Measurements from ENCODE around the gene SSBP4.

SSBP4 gene

DNA sequence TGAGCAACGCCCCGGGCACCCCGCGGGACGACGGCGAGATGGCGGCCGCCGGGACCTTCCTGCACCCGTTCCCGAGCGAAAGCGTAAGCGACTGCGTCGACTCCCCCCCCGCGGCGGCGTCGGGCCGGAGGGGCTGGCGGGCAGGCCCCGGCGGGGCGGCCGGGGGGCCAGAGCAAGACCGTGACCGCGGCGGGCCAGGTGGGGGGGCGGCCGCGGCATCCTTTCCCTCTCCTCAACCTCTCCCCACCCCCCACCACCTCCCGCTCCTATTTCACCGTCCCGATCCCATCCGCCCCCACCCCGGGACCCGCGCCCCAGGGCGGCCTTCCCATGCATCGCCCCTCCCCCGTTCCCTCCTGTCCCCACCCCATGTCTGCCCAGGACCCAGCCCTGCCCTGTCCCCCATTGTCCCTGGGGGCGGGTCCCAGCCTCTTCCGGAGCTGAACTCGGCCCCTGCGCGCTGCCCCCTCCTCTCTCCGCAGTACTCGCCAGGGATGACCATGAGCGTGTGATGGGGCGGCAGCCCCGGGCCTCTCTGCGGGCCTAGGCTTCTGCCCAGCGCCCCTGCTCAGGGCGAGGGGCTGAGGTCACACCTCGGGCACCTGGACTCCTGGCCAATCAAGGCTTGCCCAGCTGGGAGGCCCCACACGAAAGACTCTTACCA, 14.7 kb downstream of the SSBP4 start (continued):
- TF ChIP-seq BCL11B (tag by site-specific recombination; IDR thresholded peaks at IDR 0.05; ENCODE audit: low read depth) (peak; percentile 70; the same call in 1 of the 2 replicates), ZNF785 (tag by site-specific recombination; IDR thresholded peaks at IDR 0.05) (no peak), TRIM28 (IDR thresholded peaks at IDR 0.05; ENCODE audit: borderline replicate concordance, low read length) (no peak), GLIS2 (tag by site-specific recombination; IDR thresholded peaks at IDR 0.05) (peak; percentile 53; the same call in 1 of the 2 replicates), ZNF311 (tag by site-specific recombination; IDR thresholded peaks at IDR 0.05; ENCODE audit: borderline replicate concordance) (no peak), ZNF138 (tag by site-specific recombination; IDR thresholded peaks at IDR 0.05; ENCODE audit: borderline replicate concordance) (no peak), ZNF76 (tag by site-specific recombination; IDR thresholded peaks at IDR 0.05; ENCODE audit: borderline replicate concordance, low read depth) (peak; percentile 50; the same call in 1 of the 2 replicates), ZNF596 (tag by site-specific recombination; IDR thresholded peaks at IDR 0.05) (no peak), YY1 (tag by site-specific recombination; IDR thresholded peaks at IDR 0.05) (0 out of 2 replicates have a peak, but pooled peaks have one; percentile 13), FEZF1 (tag by site-specific recombination; IDR thresholded peaks at IDR 0.05) (no peak), GLIS1 (tag by site-specific recombination; IDR thresholded peaks at IDR 0.05) (no peak; the same call in 1 of the 2 replicates), ZNF670 (tag by site-specific recombination; IDR thresholded peaks at IDR 0.05; ENCODE audit: low read depth) (no peak), ZNF610 (tag by site-specific recombination; IDR thresholded peaks at IDR 0.05; ENCODE audit: borderline replicate concordance) (0 out of 2 replicates have a peak, but pooled peaks have one; percentile 36), ZNF677 (tag by site-specific recombination; IDR thresholded peaks at IDR 0.05) (no peak), SP7 (tag by site-specific recombination; IDR thresholded peaks at IDR 0.05) (peak; percentile 52), HOXA7 (CRISPR knock-in tag; IDR thresholded peaks at IDR 0.05; ENCODE audit: borderline replicate concordance) (no peak), ZNF423 (tag by site-specific recombination; IDR thresholded peaks at IDR 0.05) (peak; percentile 61), WT1 (tag by site-specific recombination; IDR thresholded peaks at IDR 0.05) (no peak), ZNF155 (tag by site-specific recombination; IDR thresholded peaks at IDR 0.05) (no peak)
- TF ChIP-seq, protein P1, sequence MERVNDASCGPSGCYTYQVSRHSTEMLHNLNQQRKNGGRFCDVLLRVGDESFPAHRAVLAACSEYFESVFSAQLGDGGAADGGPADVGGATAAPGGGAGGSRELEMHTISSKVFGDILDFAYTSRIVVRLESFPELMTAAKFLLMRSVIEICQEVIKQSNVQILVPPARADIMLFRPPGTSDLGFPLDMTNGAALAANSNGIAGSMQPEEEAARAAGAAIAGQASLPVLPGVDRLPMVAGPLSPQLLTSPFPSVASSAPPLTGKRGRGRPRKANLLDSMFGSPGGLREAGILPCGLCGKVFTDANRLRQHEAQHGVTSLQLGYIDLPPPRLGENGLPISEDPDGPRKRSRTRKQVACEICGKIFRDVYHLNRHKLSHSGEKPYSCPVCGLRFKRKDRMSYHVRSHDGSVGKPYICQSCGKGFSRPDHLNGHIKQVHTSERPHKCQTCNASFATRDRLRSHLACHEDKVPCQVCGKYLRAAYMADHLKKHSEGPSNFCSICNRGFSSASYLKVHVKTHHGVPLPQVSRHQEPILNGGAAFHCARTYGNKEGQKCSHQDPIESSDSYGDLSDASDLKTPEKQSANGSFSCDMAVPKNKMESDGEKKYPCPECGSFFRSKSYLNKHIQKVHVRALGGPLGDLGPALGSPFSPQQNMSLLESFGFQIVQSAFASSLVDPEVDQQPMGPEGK (tag by site-specific recombination; IDR thresholded peaks at IDR 0.05), result peak; percentile 88
- TF ChIP-seq, protein P2, sequence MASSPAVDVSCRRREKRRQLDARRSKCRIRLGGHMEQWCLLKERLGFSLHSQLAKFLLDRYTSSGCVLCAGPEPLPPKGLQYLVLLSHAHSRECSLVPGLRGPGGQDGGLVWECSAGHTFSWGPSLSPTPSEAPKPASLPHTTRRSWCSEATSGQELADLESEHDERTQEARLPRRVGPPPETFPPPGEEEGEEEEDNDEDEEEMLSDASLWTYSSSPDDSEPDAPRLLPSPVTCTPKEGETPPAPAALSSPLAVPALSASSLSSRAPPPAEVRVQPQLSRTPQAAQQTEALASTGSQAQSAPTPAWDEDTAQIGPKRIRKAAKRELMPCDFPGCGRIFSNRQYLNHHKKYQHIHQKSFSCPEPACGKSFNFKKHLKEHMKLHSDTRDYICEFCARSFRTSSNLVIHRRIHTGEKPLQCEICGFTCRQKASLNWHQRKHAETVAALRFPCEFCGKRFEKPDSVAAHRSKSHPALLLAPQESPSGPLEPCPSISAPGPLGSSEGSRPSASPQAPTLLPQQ (tag by site-specific recombination; IDR thresholded peaks at IDR 0.05), result no peak
- TF ChIP-seq, protein P3, sequence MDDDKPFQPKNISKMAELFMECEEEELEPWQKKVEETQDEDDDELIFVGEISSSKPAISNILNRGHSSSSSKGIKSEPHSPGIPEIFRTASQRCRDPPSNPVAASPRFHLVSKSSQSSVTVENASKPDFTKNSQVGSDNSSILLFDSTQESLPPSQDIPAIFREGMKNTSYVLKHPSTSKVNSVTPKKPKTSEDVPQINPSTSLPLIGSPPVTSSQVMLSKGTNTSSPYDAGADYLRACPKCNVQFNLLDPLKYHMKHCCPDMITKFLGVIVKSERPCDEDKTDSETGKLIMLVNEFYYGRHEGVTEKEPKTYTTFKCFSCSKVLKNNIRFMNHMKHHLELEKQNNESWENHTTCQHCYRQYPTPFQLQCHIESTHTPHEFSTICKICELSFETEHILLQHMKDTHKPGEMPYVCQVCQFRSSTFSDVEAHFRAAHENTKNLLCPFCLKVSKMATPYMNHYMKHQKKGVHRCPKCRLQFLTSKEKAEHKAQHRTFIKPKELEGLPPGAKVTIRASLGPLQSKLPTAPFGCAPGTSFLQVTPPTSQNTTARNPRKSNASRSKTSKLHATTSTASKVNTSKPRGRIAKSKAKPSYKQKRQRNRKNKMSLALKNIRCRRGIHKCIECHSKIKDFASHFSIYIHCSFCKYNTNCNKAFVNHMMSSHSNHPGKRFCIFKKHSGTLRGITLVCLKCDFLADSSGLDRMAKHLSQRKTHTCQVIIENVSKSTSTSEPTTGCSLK (tag by site-specific recombination; IDR thresholded peaks at IDR 0.05), result no peak
- TF ChIP-seq, protein P4, sequence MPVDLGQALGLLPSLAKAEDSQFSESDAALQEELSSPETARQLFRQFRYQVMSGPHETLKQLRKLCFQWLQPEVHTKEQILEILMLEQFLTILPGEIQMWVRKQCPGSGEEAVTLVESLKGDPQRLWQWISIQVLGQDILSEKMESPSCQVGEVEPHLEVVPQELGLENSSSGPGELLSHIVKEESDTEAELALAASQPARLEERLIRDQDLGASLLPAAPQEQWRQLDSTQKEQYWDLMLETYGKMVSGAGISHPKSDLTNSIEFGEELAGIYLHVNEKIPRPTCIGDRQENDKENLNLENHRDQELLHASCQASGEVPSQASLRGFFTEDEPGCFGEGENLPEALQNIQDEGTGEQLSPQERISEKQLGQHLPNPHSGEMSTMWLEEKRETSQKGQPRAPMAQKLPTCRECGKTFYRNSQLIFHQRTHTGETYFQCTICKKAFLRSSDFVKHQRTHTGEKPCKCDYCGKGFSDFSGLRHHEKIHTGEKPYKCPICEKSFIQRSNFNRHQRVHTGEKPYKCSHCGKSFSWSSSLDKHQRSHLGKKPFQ (tag by site-specific recombination; IDR thresholded peaks at IDR 0.05), result no peak
- TF ChIP-seq, protein P5, sequence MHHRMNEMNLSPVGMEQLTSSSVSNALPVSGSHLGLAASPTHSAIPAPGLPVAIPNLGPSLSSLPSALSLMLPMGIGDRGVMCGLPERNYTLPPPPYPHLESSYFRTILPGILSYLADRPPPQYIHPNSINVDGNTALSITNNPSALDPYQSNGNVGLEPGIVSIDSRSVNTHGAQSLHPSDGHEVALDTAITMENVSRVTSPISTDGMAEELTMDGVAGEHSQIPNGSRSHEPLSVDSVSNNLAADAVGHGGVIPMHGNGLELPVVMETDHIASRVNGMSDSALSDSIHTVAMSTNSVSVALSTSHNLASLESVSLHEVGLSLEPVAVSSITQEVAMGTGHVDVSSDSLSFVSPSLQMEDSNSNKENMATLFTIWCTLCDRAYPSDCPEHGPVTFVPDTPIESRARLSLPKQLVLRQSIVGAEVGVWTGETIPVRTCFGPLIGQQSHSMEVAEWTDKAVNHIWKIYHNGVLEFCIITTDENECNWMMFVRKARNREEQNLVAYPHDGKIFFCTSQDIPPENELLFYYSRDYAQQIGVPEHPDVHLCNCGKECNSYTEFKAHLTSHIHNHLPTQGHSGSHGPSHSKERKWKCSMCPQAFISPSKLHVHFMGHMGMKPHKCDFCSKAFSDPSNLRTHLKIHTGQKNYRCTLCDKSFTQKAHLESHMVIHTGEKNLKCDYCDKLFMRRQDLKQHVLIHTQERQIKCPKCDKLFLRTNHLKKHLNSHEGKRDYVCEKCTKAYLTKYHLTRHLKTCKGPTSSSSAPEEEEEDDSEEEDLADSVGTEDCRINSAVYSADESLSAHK (tag by site-specific recombination; IDR thresholded peaks at IDR 0.05), result no peak
- TF ChIP-seq, protein P6, sequence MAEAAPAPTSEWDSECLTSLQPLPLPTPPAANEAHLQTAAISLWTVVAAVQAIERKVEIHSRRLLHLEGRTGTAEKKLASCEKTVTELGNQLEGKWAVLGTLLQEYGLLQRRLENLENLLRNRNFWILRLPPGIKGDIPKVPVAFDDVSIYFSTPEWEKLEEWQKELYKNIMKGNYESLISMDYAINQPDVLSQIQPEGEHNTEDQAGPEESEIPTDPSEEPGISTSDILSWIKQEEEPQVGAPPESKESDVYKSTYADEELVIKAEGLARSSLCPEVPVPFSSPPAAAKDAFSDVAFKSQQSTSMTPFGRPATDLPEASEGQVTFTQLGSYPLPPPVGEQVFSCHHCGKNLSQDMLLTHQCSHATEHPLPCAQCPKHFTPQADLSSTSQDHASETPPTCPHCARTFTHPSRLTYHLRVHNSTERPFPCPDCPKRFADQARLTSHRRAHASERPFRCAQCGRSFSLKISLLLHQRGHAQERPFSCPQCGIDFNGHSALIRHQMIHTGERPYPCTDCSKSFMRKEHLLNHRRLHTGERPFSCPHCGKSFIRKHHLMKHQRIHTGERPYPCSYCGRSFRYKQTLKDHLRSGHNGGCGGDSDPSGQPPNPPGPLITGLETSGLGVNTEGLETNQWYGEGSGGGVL (tag by site-specific recombination; IDR thresholded peaks at IDR 0.05), result peak; percentile 82
- TF ChIP-seq, protein P7, sequence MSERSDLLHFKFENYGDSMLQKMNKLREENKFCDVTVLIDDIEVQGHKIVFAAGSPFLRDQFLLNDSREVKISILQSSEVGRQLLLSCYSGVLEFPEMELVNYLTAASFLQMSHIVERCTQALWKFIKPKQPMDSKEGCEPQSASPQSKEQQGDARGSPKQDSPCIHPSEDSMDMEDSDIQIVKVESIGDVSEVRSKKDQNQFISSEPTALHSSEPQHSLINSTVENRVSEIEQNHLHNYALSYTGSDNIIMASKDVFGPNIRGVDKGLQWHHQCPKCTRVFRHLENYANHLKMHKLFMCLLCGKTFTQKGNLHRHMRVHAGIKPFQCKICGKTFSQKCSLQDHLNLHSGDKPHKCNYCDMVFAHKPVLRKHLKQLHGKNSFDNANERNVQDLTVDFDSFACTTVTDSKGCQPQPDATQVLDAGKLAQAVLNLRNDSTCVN (tag by site-specific recombination; optimal IDR thresholded peaks at IDR 0.05), result peak; percentile 6
